ENCODE data around the gene CTIF. TPM values are rescaled to one million over a fixed set of nuclear protein-coding genes. Genes with fewer than 3 reads are reported as not detected.

CTIF gene
- total RNA-seq, 4 donors from 2014 or later: 14.1 to 78.2 (median 18.4) TPM

- Histone ChIP-seq H3K4me1 (no peaks in the 10 kb centered on the region), H3K27me3 (no peaks in the 10 kb centered on the region), H3K36me3 (no peaks in the 10 kb centered on the region), H3K9me3 (no peaks in the 10 kb centered on the region), H3K27ac (no peak overlapping the region), H3K4me3 (no peak overlapping the region)
- in situ Hi-C loops (cut with MboI; ENCODE audit: low pct_ligation_motif_present in 1 of 4, low pct_unique_long_range_greater_than_20kb in 1 of 4, low sequenced_read_pairs in 3 of 4) (no loop called here), intact Hi-C loops (cut with DNase I; ENCODE audit: low total_unique reads) (no loop called here)
- DNase-seq: no peak
- no peak for TF ChIP-seq CTCF (IDR thresholded peaks at IDR 0.05)
- no peak for TF ChIP-seq EP300 (IDR thresholded peaks at IDR 0.05; ENCODE audit: low read depth)
- no peak for TF ChIP-seq POLR2AphosphoS5 (IDR thresholded peaks at IDR 0.05)
- no peak for TF ChIP-seq POLR2A (IDR thresholded peaks at IDR 0.05)
- 83 to 100% methylated on average over 1 to 11 of the region's 11 CpGs for WGBS, 2 donors (ENCODE audit: low coverage in 1 of 2)
These were observed 24.0 kb upstream of the CTIF start for GRCh38 chr18:48514786-48515185.

GRCh38 chr18:48517048-48517447 lies 21.8 kb upstream of the CTIF start:
- WGBS, 2 donors (ENCODE audit: low coverage in 1 of 2): 81% methylated on average over 7 of the region's 7 CpGs; no CpG with 5 or more reads in 1 of the 2 donors
- intact Hi-C loops (cut with DNase I; ENCODE audit: low total_unique reads): no loop called here
- H3K36me3 ChIP-seq: no peaks in the 10 kb centered on the region
- H3K9me3 ChIP-seq: no peaks in the 10 kb centered on the region
- H3K4me1 ChIP-seq: no peaks in the 10 kb centered on the region
- no peak for TF ChIP-seq EP300 (IDR thresholded peaks at IDR 0.05; ENCODE audit: low read depth)
- TF ChIP-seq CTCF (IDR thresholded peaks at IDR 0.05): no peak
- TF ChIP-seq POLR2A (IDR thresholded peaks at IDR 0.05): no peak
- no peak for TF ChIP-seq POLR2AphosphoS5 (IDR thresholded peaks at IDR 0.05)
- in situ Hi-C loops (cut with MboI; ENCODE audit: low pct_ligation_motif_present in 1 of 4, low pct_unique_long_range_greater_than_20kb in 1 of 4, low sequenced_read_pairs in 3 of 4): no loop called here
- H3K27ac ChIP-seq: no peak overlapping the region
- no peak for DNase-seq
- H3K4me3 ChIP-seq: no peak overlapping the region
- H3K27me3 ChIP-seq: no peaks in the 10 kb centered on the region

DNA sequence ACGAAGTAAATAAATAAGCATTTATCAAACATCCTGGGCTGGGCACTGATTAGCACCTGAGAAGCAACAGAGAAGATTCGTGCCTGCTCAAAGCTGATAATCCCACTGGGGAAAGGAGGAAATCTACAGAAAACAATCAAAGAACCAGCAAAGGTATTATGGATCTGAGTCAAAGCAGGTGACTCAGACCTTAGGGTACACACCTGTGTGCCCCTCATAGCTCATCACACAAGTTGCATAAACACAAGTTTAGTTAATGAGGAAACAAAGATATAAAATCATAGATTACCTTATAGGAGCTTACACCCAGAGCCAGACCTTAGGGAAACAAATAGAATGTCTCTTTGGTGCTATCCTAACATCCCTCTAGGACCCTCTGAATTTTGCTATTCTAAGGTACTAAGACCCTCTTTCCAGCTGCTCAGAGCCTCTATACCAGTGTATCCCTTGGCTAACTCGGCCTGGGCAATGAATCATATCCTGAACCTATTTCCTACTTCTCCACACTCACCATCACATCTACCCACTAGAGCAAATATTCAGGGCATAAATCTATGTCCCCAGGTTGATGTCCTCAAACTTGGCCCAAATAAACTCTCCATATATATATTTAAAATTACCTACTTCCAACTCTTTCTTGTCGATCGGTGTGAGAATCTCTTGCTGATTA lies 19.3 kb upstream of the CTIF start:
- no peak for TF ChIP-seq EP300 (IDR thresholded peaks at IDR 0.05; ENCODE audit: low read depth)
- TF ChIP-seq POLR2AphosphoS5 (IDR thresholded peaks at IDR 0.05): no peak
- TF ChIP-seq POLR2A (IDR thresholded peaks at IDR 0.05): no peak
- no peak for TF ChIP-seq CTCF (IDR thresholded peaks at IDR 0.05)
- Histone ChIP-seq H3K27ac (no peak overlapping the region), H3K4me1 (no peaks in the 10 kb centered on the region), H3K27me3 (no peaks in the 10 kb centered on the region), H3K36me3 (no peaks in the 10 kb centered on the region), H3K9me3 (no peaks in the 10 kb centered on the region), H3K4me3 (no peak overlapping the region)
- no peak for DNase-seq
- WGBS, 2 donors (ENCODE audit: low coverage in 1 of 2): 70 to 86% methylated on average over 4 to 5 of the region's 5 CpGs
- in situ Hi-C loops (cut with MboI; ENCODE audit: low pct_ligation_motif_present in 1 of 4, low pct_unique_long_range_greater_than_20kb in 1 of 4, low sequenced_read_pairs in 3 of 4): no loop called here
- intact Hi-C loops (cut with DNase I; ENCODE audit: low total_unique reads): no loop called here

DNA sequence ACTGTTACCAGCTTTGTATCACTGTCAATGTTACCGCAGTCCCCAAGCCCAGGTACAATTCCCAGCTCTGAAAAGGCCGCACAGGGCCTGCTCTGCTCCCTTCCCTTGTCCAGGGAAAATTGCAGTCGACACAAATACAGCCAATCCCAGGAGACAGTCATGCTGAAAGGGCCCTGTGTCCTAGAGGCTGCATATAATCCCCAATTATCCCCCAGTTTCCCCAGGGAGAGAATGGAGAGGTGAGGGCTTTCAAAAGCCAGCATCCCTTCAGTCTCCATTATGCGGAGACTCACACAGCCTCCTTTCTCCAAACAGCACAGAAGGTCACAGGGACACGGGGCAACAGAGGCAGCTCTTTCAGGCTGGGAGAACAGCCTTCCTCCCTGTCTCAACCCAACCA lies 17.1 kb upstream of the CTIF start:
- intact Hi-C loops (cut with DNase I; ENCODE audit: low total_unique reads): no loop called here
- WGBS, 2 donors (ENCODE audit: low coverage in 1 of 2): 78% methylated on average over 5 of the region's 5 CpGs; no CpG with 5 or more reads in 1 of the 2 donors
- no peak overlapping the region for H3K27ac ChIP-seq
- H3K27me3 ChIP-seq: no peaks in the 10 kb centered on the region
- DNase-seq: no peak
- no peaks in the 10 kb centered on the region for H3K9me3 ChIP-seq
- TF ChIP-seq EP300 (IDR thresholded peaks at IDR 0.05; ENCODE audit: low read depth) (no peak), POLR2AphosphoS5 (IDR thresholded peaks at IDR 0.05) (no peak)
- no peaks in the 10 kb centered on the region for H3K36me3 ChIP-seq
- in situ Hi-C loops (cut with MboI; ENCODE audit: low pct_ligation_motif_present in 1 of 4, low pct_unique_long_range_greater_than_20kb in 1 of 4, low sequenced_read_pairs in 3 of 4): no loop called here
- no peaks in the 10 kb centered on the region for H3K4me1 ChIP-seq
- no peak overlapping the region for H3K4me3 ChIP-seq

DNA sequence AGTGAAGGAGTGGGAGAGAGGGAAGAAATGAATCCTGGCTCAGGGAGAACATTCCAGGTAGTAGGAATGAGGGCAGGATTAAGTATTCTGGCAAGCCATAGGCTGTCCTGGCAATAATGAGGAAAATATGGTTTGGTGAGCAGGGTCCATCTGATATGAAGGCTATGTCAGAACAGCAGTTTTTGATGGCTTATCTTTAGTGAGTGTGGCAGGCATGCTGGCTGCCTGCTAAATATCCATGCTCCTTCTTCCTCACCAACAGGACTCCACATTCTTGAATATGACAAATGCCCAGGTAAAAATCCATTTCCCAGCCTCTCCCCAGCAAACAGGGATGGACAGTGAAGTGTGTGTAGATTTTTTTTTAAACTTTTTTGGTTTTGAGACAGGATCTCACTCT lies 13.2 kb upstream of the CTIF start:
- no peak overlapping the region for H3K4me3 ChIP-seq
- no peaks in the 10 kb centered on the region for H3K4me1 ChIP-seq
- no peak for DNase-seq
- no peaks in the 10 kb centered on the region for H3K36me3 ChIP-seq
- intact Hi-C loops (cut with DNase I; ENCODE audit: low total_unique reads): no loop called here
- TF ChIP-seq POLR2A (IDR thresholded peaks at IDR 0.05): no peak
- TF ChIP-seq CTCF (IDR thresholded peaks at IDR 0.05): no peak
- no peak for TF ChIP-seq EP300 (IDR thresholded peaks at IDR 0.05; ENCODE audit: low read depth)
- TF ChIP-seq POLR2AphosphoS5 (IDR thresholded peaks at IDR 0.05): no peak
- H3K27me3 ChIP-seq: peaks cover 2% of the 10 kb centered on the region
- in situ Hi-C loops (cut with MboI; ENCODE audit: low pct_ligation_motif_present in 1 of 4, low pct_unique_long_range_greater_than_20kb in 1 of 4, low sequenced_read_pairs in 3 of 4): no loop called here
- H3K27ac ChIP-seq: no peak overlapping the region
- no peaks in the 10 kb centered on the region for H3K9me3 ChIP-seq

Measured in transverse colon (tissue), 4 donors.